Left ventricle myocardium inferior (tissue), 1 donor: ENCODE measurements around the gene CACNA1G. TPM values are rescaled to one million over a fixed set of nuclear protein-coding genes. Genes with fewer than 3 reads are reported as not detected.

Experiments
- DNase-seq: peaks from one replicate; pipeline ENCODE4 v3.0.0-alpha.2; 2020
- H3K27ac ChIP-seq: fragments of 200-600 bp; replicated peaks from 2 replicates; pipeline ENCODE4 v1.8.0; 2021
- H3K27me3 ChIP-seq: fragments of 200-600 bp; 2 replicates; pipeline ENCODE4 v1.8.0; 2021; ENCODE audit warnings: low read depth
- H3K36me3 ChIP-seq: fragments of 200-600 bp; 2 replicates; pipeline ENCODE4 v1.8.0; 2021
- H3K4me1 ChIP-seq: fragments of 200-600 bp; 2 replicates; pipeline ENCODE4 v1.8.0; 2021
- H3K4me3 ChIP-seq: fragments of 200-600 bp; 2 replicates; pipeline ENCODE4 v1.8.0; 2021; ENCODE audit warnings: mild to moderate bottlenecking, moderate library complexity
- H3K9me3 ChIP-seq: fragments of 200-600 bp; replicated peaks from 2 replicates; pipeline ENCODE4 v1.8.0; 2021
- intact Hi-C: fragments of 100-400 bp; cut with micrococcal nuclease; formaldehyde crosslinking; loops from one replicate; pipeline ENCODE4 v1.11.0; 2022
- total RNA-seq: library from RNA; stranded (reverse); fragmentation: NEBNext Ultra II Directional; extraction: Animal tissue kit (Norgen Biotek cat#: 25700); gene quantifications from one replicate; pipeline ENCODE4 v1.2.1, GENCODE V29; 2021
- TF ChIP-seq, protein P1 (sequence below): fragments of 200-600 bp; IDR thresholded peaks from 2 replicates; pipeline ENCODE4 v1.8.0; 2021; ENCODE audit warnings: antibody characterized with exemption, mild to moderate bottlenecking, borderline replicate concordance
- donor health status: DM: no; HTN: yes; CAD: no; lungs with severe emphysema.

The CACNA1G gene
- total RNA-seq, 1 donor from 2014 or later: 0.58 TPM

DNA sequence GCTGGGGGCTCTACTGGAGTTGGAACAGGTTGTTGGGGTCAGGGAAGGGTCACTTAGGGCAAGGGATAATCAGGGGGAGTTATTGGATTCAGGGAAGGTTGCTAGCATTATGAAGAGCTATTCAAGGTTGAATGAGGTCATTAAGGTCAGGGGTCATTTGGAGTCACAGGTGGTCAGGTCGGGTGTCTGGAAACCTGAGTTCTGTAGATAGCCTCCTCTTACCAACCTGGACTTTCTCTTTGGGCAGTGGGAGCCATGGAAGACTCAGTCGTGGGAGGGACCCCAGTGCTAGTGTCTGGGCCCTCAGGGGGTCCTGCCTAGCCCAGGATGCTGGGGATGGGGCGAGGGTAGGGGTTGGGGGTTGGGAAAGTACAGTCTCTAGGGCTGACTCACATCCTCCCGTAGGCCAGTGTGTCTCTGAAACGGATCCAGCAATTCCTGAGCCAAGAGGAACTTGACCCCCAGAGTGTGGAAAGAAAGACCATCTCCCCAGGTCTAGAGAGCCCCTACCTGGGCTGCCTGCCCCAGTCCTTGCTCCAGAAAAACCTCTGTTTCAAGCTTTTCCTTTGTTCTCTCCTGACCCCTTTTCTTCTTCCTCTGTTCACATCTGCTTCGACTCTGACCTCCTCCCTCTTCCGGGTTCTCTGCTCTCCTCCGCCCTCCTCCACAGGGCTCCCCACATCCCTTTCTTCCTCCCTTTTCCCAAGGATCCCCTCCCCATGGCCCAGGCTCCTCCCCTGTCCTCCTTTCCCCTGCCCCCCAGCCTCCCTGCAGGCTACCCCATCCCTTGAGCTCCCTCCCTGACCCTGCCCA, 107.7 kb downstream of the CACNA1G start:
- Histone ChIP-seq H3K27ac (no peak overlapping the region), H3K9me3 (no peaks in the 10 kb centered on the region), H3K36me3 (no peaks in the 10 kb centered on the region), H3K4me3 (no peak overlapping the region), H3K4me1 (no peaks in the 10 kb centered on the region), H3K27me3 (no peaks in the 10 kb centered on the region)
- TF ChIP-seq, protein P1, sequence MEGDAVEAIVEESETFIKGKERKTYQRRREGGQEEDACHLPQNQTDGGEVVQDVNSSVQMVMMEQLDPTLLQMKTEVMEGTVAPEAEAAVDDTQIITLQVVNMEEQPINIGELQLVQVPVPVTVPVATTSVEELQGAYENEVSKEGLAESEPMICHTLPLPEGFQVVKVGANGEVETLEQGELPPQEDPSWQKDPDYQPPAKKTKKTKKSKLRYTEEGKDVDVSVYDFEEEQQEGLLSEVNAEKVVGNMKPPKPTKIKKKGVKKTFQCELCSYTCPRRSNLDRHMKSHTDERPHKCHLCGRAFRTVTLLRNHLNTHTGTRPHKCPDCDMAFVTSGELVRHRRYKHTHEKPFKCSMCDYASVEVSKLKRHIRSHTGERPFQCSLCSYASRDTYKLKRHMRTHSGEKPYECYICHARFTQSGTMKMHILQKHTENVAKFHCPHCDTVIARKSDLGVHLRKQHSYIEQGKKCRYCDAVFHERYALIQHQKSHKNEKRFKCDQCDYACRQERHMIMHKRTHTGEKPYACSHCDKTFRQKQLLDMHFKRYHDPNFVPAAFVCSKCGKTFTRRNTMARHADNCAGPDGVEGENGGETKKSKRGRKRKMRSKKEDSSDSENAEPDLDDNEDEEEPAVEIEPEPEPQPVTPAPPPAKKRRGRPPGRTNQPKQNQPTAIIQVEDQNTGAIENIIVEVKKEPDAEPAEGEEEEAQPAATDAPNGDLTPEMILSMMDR: no peak
- intact Hi-C loops: no loop called here
- DNase-seq: no peak

DNA sequence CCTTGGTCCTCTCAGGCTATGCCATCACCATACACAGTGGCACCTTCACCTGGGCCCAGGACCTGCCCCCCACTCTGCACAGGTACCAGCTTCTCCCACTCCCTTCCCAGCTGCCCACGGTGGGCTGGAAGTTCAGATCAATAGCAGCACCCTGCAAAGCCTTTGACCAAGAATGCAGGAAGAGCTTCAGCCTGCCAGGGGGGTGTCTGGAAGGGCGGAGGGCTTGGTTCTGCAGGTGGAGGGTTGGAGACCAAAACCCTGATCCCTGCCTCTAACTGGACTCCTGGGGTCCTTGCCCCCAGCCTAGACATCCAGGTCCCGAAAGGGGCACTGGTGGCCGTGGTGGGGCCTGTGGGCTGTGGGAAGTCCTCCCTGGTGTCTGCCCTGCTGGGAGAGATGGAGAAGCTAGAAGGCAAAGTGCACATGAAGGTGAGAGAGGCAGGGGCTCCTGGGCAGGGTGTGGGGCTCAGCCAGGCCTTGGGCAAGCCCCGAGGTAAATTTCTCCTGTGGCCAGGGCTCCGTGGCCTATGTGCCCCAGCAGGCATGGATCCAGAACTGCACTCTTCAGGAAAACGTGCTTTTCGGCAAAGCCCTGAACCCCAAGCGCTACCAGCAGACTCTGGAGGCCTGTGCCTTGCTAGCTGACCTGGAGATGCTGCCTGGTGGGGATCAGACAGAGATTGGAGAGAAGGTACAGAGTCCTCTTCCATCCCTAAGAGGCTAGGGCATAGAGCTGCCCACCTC, 108.5 kb downstream of the CACNA1G start:
- no peak overlapping the region for H3K27ac ChIP-seq
- H3K4me3 ChIP-seq: no peak overlapping the region
- no peaks in the 10 kb centered on the region for H3K36me3 ChIP-seq
- TF ChIP-seq, protein P1: no peak
- intact Hi-C loops: no loop called here
- no peaks in the 10 kb centered on the region for H3K4me1 ChIP-seq
- DNase-seq: no peak
- H3K9me3 ChIP-seq: no peaks in the 10 kb centered on the region
- no peaks in the 10 kb centered on the region for H3K27me3 ChIP-seq

DNA sequence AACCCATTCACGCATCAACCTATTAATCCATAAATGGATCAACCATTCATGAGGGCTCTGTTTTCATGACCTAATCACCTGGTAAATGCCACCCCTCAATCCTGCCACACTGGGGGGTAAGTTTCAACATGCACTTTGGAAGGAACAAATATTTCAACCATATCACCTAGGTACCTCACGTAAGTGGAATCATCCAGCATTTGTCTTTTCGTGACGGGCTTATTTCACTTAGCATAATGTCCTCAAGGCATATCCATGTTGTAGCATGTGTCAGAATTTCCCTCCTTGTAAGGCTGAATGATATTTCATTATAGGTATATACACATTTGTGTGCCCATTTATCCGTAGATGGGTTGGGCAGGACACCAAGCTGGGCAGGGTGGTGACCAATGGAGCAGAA, 111.6 kb downstream of the CACNA1G start:
- H3K4me1 ChIP-seq: no peaks in the 10 kb centered on the region
- H3K27me3 ChIP-seq: no peaks in the 10 kb centered on the region
- H3K9me3 ChIP-seq: no peaks in the 10 kb centered on the region
- TF ChIP-seq, protein P1: no peak
- DNase-seq: no peak
- H3K27ac ChIP-seq: no peak overlapping the region
- no peak overlapping the region for H3K4me3 ChIP-seq
- no peaks in the 10 kb centered on the region for H3K36me3 ChIP-seq
- intact Hi-C loops: no loop called here

DNA sequence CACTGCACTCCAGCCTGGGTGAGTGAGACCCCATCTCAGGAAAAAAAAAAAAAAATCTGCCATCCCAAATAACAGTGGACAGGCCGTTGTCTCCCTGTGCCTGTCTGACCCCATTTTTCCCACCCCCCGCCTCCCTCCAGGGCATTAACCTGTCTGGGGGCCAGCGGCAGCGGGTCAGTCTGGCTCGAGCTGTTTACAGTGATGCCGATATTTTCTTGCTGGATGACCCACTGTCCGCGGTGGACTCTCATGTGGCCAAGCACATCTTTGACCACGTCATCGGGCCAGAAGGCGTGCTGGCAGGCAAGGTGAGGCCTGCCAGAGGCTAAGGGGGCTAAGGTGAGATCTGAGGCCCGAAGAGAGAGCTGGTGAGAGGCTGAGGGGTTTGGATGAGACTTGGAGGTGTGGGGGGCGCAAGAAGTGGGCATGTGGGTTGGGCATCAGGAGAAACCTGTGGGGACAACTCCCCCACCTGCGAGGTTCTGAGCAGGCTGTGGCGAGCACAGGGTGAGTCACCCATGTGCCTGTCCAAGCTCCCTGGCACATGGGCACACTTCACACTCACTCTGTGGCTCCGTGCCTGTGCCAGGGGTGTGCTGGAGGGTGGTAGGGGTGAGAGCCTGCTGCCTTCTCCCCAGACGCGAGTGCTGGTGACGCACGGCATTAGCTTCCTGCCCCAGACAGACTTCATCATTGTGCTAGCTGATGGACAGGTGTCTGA, 112.5 kb downstream of the CACNA1G start:
- DNase-seq: peak; percentile 35
- H3K9me3 ChIP-seq: no peaks in the 10 kb centered on the region
- H3K4me3 ChIP-seq: no peak overlapping the region
- no peaks in the 10 kb centered on the region for H3K36me3 ChIP-seq
- H3K27me3 ChIP-seq: no peaks in the 10 kb centered on the region
- intact Hi-C loops: no loop called here
- TF ChIP-seq, protein P1: no peak
- H3K4me1 ChIP-seq: no peaks in the 10 kb centered on the region
- H3K27ac ChIP-seq: peak overlapping the region; percentile 8

DNA sequence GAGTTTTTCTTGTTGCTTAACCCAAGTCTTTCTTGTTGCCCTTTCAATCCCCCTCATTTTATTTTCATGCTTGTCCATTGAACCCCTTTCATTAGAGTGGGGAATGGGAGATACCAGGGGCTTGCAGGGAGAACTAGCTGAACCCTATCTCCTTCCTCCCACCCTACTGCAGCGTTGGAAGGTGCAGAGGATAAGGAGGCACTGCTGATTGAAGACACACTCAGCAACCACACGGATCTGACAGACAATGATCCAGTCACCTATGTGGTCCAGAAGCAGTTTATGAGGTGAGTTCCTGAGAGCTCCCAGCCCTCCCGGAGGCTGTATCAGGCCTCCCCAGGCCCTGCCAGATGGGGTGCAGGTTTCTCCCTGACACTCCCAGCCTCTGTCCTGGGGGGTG, 114.7 kb downstream of the CACNA1G start:
- H3K27ac ChIP-seq: no peak overlapping the region
- H3K27me3 ChIP-seq: no peaks in the 10 kb centered on the region
- no peak overlapping the region for H3K4me3 ChIP-seq
- H3K4me1 ChIP-seq: no peaks in the 10 kb centered on the region
- TF ChIP-seq, protein P1: no peak
- intact Hi-C loops: no loop called here
- H3K36me3 ChIP-seq: no peaks in the 10 kb centered on the region
- no peak for DNase-seq
- H3K9me3 ChIP-seq: no peaks in the 10 kb centered on the region
